Caco-2 (cell line): ENCODE data around the gene ACAD10. TPM values are rescaled to one million over a fixed set of nuclear protein-coding genes. Genes with fewer than 3 reads are reported as not detected.

ENCODE experiments used
- BruUV-seq: library from RNA; stranded (reverse); fragments of 400-500 nt; replicated peaks from 2 replicates; lab custom pipeline; 2021; lab: Mats Ljungman, UMichigan
- CTCF ChIA-PET: fragments of 300-600 bp; sonication (Branson Sonifier 250); formaldehyde crosslinking; loops from one replicate; lab custom pipeline; 2022; ENCODE audit warnings: antibody characterized with exemption; lab: Charles Lee
- POLR2A ChIA-PET: fragments of 300-600 bp; sonication (Branson Sonifier 250); formaldehyde crosslinking; loops from one replicate; lab custom pipeline; 2022; ENCODE audit warnings: antibody characterized with exemption; lab: Charles Lee
- DNase-seq, 2 experiments: peaks; one replicate each; pipeline versions ENCODE4 v3.0.0 to v3.0.0-alpha.2; 2020 to 2022
- H3K27me3 ChIP-seq: replicated peaks from 2 replicates; pipeline ENCODE4 v1.6.0; 2011; ENCODE audit warnings: low read length; ENCODE audit not compliant: control insufficient read depth, insufficient read depth
- H3K36me3 ChIP-seq: 2 replicates; pipeline ENCODE4 v1.5.1; 2011; ENCODE audit warnings: low read length; ENCODE audit not compliant: control insufficient read depth, insufficient read depth
- H3K4me1 ChIP-seq: fragments of 250-450 bp; sonication (Bioruptor Pico); 2 replicates; pipeline ENCODE4 v1.5.1; 2020; ENCODE audit warnings: mild to moderate bottlenecking
- H3K4me3 ChIP-seq: 2 replicates; pipeline ENCODE4 v1.5.1; 2011; ENCODE audit warnings: low read depth, mild to moderate bottlenecking, control low read depth, low read length
- H3K9me3 ChIP-seq: fragments of 250-450 bp; sonication (Bioruptor Pico); 2 replicates; pipeline ENCODE4 v1.5.1; 2020; ENCODE audit warnings: mild to moderate bottlenecking, moderate library complexity
- H3K27ac Mint-ChIP-seq: one replicate; pipeline ENCODE4 v1.8.0; 2022; ENCODE audit warnings: mixed read lengths; ENCODE audit not compliant: unreplicated experiment
- H3K27me3 Mint-ChIP-seq: one replicate; pipeline ENCODE4 v1.8.0; 2022; ENCODE audit warnings: mixed read lengths; ENCODE audit not compliant: insufficient read depth, unreplicated experiment
- H3K36me3 Mint-ChIP-seq: one replicate; pipeline ENCODE4 v1.8.0; 2022; ENCODE audit warnings: mild to moderate bottlenecking, mixed read lengths; ENCODE audit not compliant: insufficient read depth, unreplicated experiment
- H3K4me1 Mint-ChIP-seq: one replicate; pipeline ENCODE4 v1.8.0; 2022; ENCODE audit warnings: low read depth, mixed read lengths; ENCODE audit not compliant: unreplicated experiment
- H3K4me3 Mint-ChIP-seq: one replicate; pipeline ENCODE4 v1.8.0; 2022; ENCODE audit warnings: mild to moderate bottlenecking, moderate library complexity, mixed read lengths; ENCODE audit not compliant: unreplicated experiment
- H3K9me3 Mint-ChIP-seq: one replicate; pipeline ENCODE4 v1.8.0; 2022; ENCODE audit warnings: mixed read lengths; ENCODE audit not compliant: unreplicated experiment
- intact Hi-C: fragments of 100-400 bp; cut with micrococcal nuclease; formaldehyde crosslinking; loops from one replicate; pipeline ENCODE4 v1.10.0; 2022; ENCODE audit not compliant: unreplicated experiment
- total RNA-seq: library from RNA; stranded (reverse); gene quantifications from 2 replicates; pipeline ENCODE4 v1.2.3, GENCODE V29; 2022
- TF ChIP-seq, protein P1 (sequence below), 2 experiments: fragments of 200-600 bp in 1 of 2; IDR thresholded peaks; 1 replicate in 1 of 2; 2 replicates in 1 of 2; pipeline versions ENCODE4 v1.5.1 to v1.8.0; 2011 to 2022; ENCODE audit warnings: antibody characterized with exemption in 1 of 2, control low read depth in 1 of 2, inconsistent platforms in 1 of 2, low read depth in 1 of 2, low read length in 1 of 2, mild to moderate bottlenecking in 1 of 2, moderate library complexity in 1 of 2; ENCODE audit not compliant: insufficient read depth in 1 of 2, severe bottlenecking in 1 of 2, unreplicated experiment in 1 of 2

The ACAD10 gene
- total RNA-seq, 1 experiment from 2014 or later, result 19.0 TPM

DNA sequence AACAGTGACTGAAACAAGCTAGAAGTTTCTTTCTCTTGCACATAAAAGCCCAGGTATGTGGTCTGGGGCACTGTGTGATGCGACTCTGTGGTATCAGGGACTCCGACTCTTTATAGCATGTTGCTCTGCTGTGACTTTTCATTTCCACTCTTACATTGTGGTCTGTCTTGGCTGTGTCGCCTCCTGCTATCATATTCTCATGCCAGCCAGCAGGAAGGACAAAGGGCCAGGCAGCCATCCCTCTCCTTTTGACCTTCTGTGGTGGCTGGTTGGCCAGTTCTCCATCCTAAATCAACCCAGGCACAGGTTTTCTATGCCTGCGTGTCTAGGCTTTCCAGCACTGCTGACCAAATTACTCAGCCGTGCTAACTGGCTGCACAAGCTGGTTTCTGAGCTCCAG is 8.0 kb downstream of the ACAD10 start:
- TF ChIP-seq, protein P1, sequence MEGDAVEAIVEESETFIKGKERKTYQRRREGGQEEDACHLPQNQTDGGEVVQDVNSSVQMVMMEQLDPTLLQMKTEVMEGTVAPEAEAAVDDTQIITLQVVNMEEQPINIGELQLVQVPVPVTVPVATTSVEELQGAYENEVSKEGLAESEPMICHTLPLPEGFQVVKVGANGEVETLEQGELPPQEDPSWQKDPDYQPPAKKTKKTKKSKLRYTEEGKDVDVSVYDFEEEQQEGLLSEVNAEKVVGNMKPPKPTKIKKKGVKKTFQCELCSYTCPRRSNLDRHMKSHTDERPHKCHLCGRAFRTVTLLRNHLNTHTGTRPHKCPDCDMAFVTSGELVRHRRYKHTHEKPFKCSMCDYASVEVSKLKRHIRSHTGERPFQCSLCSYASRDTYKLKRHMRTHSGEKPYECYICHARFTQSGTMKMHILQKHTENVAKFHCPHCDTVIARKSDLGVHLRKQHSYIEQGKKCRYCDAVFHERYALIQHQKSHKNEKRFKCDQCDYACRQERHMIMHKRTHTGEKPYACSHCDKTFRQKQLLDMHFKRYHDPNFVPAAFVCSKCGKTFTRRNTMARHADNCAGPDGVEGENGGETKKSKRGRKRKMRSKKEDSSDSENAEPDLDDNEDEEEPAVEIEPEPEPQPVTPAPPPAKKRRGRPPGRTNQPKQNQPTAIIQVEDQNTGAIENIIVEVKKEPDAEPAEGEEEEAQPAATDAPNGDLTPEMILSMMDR (IDR thresholded peaks at IDR 0.05; ENCODE audit: insufficient read depth in 1 of 2, low read depth in 1 of 2, low read length in 1 of 2, severe bottlenecking in 1 of 2, unreplicated experiment in 1 of 2), result no peak
- no peaks in the 10 kb centered on the region for H3K27me3 ChIP-seq
- Mint-ChIP-seq H3K36me3 (peaks cover 21% of the 10 kb centered on the region), H3K9me3 (no peaks in the 10 kb centered on the region), H3K27ac (no peak overlapping the region), H3K4me3 (no peak overlapping the region), H3K4me1 (no peaks in the 10 kb centered on the region), H3K27me3 (no peaks in the 10 kb centered on the region)
- H3K4me3 ChIP-seq, result no peak overlapping the region
- POLR2A ChIA-PET, result interaction anchor here (0.6 kb wide), 1 partner anchor 107 kb away, joined by 6 read pairs; no protein-coding TSS in a partner anchor
- intact Hi-C loops, result no loop called here
- CTCF ChIA-PET, result interaction anchor here (1.7 kb wide), 1 partner anchor 119 kb away, joined by 7 read pairs; no protein-coding TSS in a partner anchor
- H3K4me1 ChIP-seq, result no peaks in the 10 kb centered on the region
- no TSS peak for BruUV-seq
- no peaks in the 10 kb centered on the region for H3K9me3 ChIP-seq
- no peak for DNase-seq
- no peaks in the 10 kb centered on the region; the same call in 1 of the 2 replicates for H3K36me3 ChIP-seq

DNA sequence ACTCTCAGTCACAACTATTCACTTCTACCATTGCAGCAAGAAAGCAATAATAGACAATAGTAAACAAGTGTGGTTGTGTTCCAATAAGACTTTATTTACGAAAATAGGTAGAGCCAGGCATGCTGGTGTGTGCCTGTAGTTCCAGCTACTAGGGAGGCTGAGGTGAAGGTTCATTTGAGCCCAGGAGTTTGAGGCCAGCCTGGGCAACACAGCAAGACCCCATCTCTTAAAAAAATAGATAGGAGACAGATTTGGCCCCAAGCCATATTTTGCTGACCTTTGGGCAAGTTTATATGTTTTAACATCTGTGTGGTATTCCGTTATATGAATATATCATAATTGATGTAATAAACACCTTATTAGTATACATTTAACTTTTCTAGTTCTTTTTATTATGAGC is 14.1 kb downstream of the ACAD10 start:
- no TSS peak for BruUV-seq
- Histone ChIP-seq H3K36me3 (no peaks in the 10 kb centered on the region), H3K9me3 (no peaks in the 10 kb centered on the region), H3K4me3 (no peak overlapping the region), H3K4me1 (no peaks in the 10 kb centered on the region), H3K27me3 (no peaks in the 10 kb centered on the region)
- Mint-ChIP-seq H3K27ac (no peak overlapping the region), H3K9me3 (no peaks in the 10 kb centered on the region), H3K36me3 (peaks cover 24% of the 10 kb centered on the region), H3K27me3 (no peaks in the 10 kb centered on the region), H3K4me1 (no peaks in the 10 kb centered on the region), H3K4me3 (no peak overlapping the region)
- CTCF ChIA-PET, result no interaction called here
- no peak for DNase-seq
- POLR2A ChIA-PET, result no interaction called here
- TF ChIP-seq, protein P1 (IDR thresholded peaks at IDR 0.05; ENCODE audit: insufficient read depth in 1 of 2, low read depth in 1 of 2, low read length in 1 of 2, severe bottlenecking in 1 of 2, unreplicated experiment in 1 of 2), result no peak
- intact Hi-C loops, result no loop called here

DNA sequence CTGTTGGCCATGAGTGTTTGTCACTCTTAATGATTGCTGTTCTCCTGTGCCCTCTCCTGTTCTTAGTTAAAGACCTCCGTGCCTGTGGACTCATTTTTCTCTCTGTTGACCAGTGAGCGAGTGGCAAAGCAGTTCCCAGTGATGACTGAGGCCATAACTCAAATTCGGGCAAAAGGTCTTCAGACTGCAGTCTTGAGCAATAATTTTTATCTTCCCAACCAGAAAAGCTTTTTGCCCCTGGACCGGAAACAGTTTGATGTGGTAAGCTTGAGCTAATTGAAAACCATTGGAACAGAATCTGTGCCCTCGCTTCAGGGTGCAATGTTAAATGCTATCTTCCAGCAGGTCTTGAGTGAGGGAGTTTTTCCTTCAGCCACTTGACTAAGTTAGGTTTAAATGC is 19.8 kb downstream of the ACAD10 start:
- H3K36me3 ChIP-seq, result no peaks in the 10 kb centered on the region; the same call in 1 of the 2 replicates
- ChIA-PET CTCF (no interaction called here), POLR2A (no interaction called here)

More for the DNA sequence above, 19.8 kb downstream of the ACAD10 start:
- Histone ChIP-seq H3K9me3 (no peaks in the 10 kb centered on the region), H3K4me3 (no peak overlapping the region), H3K27me3 (no peaks in the 10 kb centered on the region), H3K4me1 (no peaks in the 10 kb centered on the region)
- H3K27me3 Mint-ChIP-seq, result no peaks in the 10 kb centered on the region
- H3K27ac Mint-ChIP-seq, result no peak overlapping the region
- H3K4me1 Mint-ChIP-seq, result no peaks in the 10 kb centered on the region
- intact Hi-C loops, result no loop called here
- no TSS peak for BruUV-seq
- DNase-seq, result no peak
- peaks cover 16% of the 10 kb centered on the region for H3K36me3 Mint-ChIP-seq
- TF ChIP-seq, protein P1 (IDR thresholded peaks at IDR 0.05; ENCODE audit: insufficient read depth in 1 of 2, low read depth in 1 of 2, low read length in 1 of 2, severe bottlenecking in 1 of 2, unreplicated experiment in 1 of 2), result no peak
- no peak overlapping the region for H3K4me3 Mint-ChIP-seq
- no peaks in the 10 kb centered on the region for H3K9me3 Mint-ChIP-seq
